ENCODE results near the gene KRT84.

KRT84 gene

DNA sequence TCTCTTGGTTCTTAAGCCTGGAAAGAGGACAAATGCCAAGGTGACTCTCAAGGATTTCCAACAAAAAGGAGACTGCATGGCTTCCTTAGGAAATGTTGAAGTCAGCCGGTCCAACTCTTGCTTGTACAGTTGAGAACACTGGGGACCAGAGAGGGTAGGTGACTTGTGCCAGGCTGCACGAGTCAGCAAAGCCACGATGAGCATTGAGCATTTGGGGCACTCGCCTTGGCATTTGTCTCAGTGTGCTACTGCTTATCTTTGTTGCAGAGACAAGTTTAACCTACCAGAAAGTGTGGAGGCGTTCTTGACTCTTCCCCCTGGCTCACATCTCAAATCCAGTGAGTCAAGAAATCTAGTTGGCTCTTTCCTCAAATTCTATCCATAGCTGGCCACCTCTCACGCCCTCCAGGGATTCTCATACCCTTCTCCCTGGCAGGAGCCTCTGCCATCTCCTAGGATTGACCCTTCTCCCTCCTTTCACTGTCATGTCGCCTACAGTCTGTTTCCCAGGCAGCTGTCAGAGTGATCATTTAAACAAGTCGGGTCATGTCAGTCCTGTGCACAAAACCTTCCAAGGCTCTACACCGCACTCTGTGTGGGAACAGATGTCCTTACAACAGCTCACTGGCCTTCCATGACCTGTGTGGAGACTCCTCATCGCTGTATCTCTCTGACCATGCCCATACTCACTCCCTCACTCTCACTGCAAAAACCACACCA is 47.1 kb downstream of the KRT84 start:
- no peak for DNase-seq

DNA sequence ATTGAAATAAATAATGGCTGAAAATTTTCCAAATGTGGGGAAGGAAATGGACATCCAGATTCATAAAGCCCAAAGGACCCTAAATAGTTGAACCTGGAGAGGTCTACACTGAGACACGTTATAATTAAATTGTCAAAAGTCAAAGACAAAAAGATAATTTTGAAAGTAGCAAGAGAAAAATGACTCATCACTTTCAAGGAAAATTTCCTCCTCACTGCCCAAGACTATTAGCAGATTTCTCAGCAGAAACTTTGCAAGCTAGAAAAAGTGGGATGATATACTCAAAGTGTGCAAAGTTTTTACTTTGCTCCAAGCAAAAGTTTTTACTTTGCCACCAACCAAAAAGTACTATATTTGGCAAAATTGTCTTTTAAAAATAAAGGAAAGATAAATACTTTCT is 48.4 kb downstream of the KRT84 start:
- no peak for DNase-seq

- no peak for DNase-seq
These were observed 48.8 kb downstream of the KRT84 start for GRCh38 chr12:52336641-52337040.

GRCh38 chr12:52335598-52336262 is 49.7 kb downstream of the KRT84 start:
- no peak for DNase-seq

GRCh38 chr12:52334185-52334584 is 51.3 kb downstream of the KRT84 start:
- DNase-seq = no peak

- DNase-seq = no peak
These were observed 52.1 kb downstream of the KRT84 start for GRCh38 chr12:52333321-52333720.

- no peak for DNase-seq
These were observed 53.1 kb downstream of the KRT84 start for GRCh38 chr12:52332381-52332780.

- no peak for DNase-seq
These were observed 53.6 kb downstream of the KRT84 start for GRCh38 chr12:52331833-52332232.

DNA sequence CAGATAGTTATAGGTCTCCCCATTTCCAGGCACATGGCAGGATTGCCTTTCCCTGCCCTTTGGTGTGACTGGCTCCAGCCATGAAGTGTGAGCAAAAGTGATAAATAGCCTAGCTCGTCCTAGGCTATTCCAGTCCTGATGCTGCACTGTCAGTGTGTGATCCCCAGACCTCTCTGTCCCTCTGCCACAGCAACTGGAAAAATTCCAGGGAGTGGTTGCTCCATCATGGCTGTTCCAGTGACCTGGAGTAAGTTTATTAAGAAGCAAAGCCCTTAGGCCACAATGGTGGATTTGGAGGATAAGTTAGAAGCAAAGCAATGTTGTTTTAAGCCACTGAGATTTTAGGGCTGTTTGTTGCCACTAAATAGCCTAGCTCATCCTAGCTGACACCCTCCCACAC is 54.4 kb downstream of the KRT84 start:
- no peak for DNase-seq

- no peak for DNase-seq
These were observed 57.5 kb downstream of the KRT84 start for GRCh38 chr12:52327830-52328500.

Measured in left hindlimb (tissue), 1 donor.